ENCODE data around the gene MFSD1. TPM values are rescaled to one million over a fixed set of nuclear protein-coding genes. Genes with fewer than 3 reads are reported as not detected.

Gene MFSD1
- total RNA-seq, 1 donor from 2014 or later: 61.0 TPM

DNA sequence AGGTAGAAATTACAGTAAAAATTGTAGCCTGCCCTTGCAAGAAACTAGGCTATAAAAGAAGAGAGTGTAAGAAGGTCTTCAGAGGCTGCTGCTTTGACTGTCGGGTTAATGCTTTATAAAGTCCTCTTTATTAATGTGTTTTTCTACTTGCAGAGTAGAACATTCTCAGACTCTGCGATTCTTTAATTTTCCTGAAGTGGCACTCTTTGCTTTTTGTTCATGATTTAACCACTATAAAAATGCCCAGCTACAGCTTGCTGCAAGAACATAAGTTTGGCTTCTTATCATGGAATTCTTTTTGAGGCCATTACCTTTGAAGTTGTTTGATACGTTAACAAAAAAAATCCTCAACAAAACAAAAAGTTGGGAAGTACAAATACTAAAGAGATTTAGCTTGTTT is 33.8 kb downstream of the MFSD1 start:
- no peaks in the 10 kb centered on the region for H3K36me3 ChIP-seq (ENCODE audit: control insufficient read depth, insufficient read depth, low read length)
- no peak for DNase-seq (ENCODE audit: low read depth)
- no peaks in the 10 kb centered on the region for H3K27me3 ChIP-seq (ENCODE audit: control insufficient read depth, insufficient read depth, low read length)
- TF ChIP-seq, protein P1, sequence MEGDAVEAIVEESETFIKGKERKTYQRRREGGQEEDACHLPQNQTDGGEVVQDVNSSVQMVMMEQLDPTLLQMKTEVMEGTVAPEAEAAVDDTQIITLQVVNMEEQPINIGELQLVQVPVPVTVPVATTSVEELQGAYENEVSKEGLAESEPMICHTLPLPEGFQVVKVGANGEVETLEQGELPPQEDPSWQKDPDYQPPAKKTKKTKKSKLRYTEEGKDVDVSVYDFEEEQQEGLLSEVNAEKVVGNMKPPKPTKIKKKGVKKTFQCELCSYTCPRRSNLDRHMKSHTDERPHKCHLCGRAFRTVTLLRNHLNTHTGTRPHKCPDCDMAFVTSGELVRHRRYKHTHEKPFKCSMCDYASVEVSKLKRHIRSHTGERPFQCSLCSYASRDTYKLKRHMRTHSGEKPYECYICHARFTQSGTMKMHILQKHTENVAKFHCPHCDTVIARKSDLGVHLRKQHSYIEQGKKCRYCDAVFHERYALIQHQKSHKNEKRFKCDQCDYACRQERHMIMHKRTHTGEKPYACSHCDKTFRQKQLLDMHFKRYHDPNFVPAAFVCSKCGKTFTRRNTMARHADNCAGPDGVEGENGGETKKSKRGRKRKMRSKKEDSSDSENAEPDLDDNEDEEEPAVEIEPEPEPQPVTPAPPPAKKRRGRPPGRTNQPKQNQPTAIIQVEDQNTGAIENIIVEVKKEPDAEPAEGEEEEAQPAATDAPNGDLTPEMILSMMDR (IDR thresholded peaks at IDR 0.05; ENCODE audit: insufficient read depth, low read length, poor library complexity, severe bottlenecking): no peak
- H3K4me3 ChIP-seq (ENCODE audit: low read depth, low read length): no peak overlapping the region

DNA sequence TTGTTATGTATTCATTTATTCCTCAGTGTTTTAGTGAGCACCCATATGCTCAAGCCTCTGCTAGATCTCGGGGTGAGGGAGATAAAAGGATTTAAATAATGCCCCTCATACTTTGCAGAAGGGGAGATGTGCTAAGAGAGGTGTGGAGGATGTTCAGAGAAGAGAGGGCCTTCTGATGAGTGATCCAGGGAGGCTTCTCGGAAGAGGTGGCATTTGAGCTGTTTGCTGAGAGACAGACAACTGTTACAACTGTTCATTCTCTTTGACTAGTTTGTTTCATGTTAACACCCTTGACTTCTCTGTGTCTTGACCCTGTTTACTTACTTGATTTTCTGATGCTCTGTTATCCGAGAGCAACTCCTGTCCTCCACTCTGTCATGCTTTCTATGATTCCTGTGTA is 34.5 kb downstream of the MFSD1 start:
- Histone ChIP-seq H3K36me3 (ENCODE audit: control insufficient read depth, insufficient read depth, low read length) (no peaks in the 10 kb centered on the region), H3K27me3 (ENCODE audit: control insufficient read depth, insufficient read depth, low read length) (no peaks in the 10 kb centered on the region), H3K4me3 (ENCODE audit: low read depth, low read length) (no peak overlapping the region)
- TF ChIP-seq, protein P1 (IDR thresholded peaks at IDR 0.05; ENCODE audit: insufficient read depth, low read length, poor library complexity, severe bottlenecking): no peak
- DNase-seq (ENCODE audit: low read depth): no peak

- Histone ChIP-seq H3K36me3 (ENCODE audit: control insufficient read depth, insufficient read depth, low read length) (no peaks in the 10 kb centered on the region), H3K27me3 (ENCODE audit: control insufficient read depth, insufficient read depth, low read length) (no peaks in the 10 kb centered on the region), H3K4me3 (ENCODE audit: low read depth, low read length) (no peak overlapping the region)
- TF ChIP-seq, protein P1 (IDR thresholded peaks at IDR 0.05; ENCODE audit: insufficient read depth, low read length, poor library complexity, severe bottlenecking): no peak
- DNase-seq (ENCODE audit: low read depth): no peak
Observed at GRCh38 chr3:158837240-158837639, 35.4 kb downstream of the MFSD1 start.

DNA sequence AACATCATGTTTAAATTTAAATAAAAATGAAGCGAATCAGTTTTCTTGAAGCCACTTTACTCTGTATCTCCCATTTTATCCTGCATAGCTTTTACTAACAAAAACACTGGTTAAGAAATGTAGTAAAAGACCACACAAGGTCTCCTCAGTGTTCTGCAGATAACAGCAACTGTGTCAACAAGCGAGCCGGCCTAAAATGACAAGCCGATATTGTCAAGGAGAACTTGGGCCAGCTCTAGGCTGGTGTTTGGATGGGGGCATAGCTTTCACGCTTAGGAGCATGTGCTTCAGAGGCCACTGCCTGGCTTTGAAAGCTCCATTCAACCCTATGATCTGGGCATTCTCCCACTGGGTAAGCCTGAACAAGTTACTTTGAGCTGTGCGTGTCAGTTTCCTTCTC is 38.1 kb downstream of the MFSD1 start:
- TF ChIP-seq, protein P1 (IDR thresholded peaks at IDR 0.05; ENCODE audit: insufficient read depth, low read length, poor library complexity, severe bottlenecking): no peak
- H3K27me3 ChIP-seq (ENCODE audit: control insufficient read depth, insufficient read depth, low read length): no peaks in the 10 kb centered on the region

GRCh38 chr3:158841387-158841786 is 39.5 kb downstream of the MFSD1 start:
- TF ChIP-seq, protein P1 (IDR thresholded peaks at IDR 0.05; ENCODE audit: insufficient read depth, low read length, poor library complexity, severe bottlenecking): no peak
- Histone ChIP-seq H3K27me3 (ENCODE audit: control insufficient read depth, insufficient read depth, low read length) (no peaks in the 10 kb centered on the region), H3K4me3 (ENCODE audit: low read depth, low read length) (no peak overlapping the region), H3K36me3 (ENCODE audit: control insufficient read depth, insufficient read depth, low read length) (no peaks in the 10 kb centered on the region)
- no peak for DNase-seq (ENCODE audit: low read depth)

More for the DNA sequence above, 38.1 kb downstream of the MFSD1 start:
- H3K4me3 ChIP-seq (ENCODE audit: low read depth, low read length): no peak overlapping the region
- DNase-seq (ENCODE audit: low read depth): no peak
- H3K36me3 ChIP-seq (ENCODE audit: control insufficient read depth, insufficient read depth, low read length): no peaks in the 10 kb centered on the region

GRCh38 chr3:158842976-158843375 is 41.1 kb downstream of the MFSD1 start:
- TF ChIP-seq, protein P1 (IDR thresholded peaks at IDR 0.05; ENCODE audit: insufficient read depth, low read length, poor library complexity, severe bottlenecking): no peak
- Histone ChIP-seq H3K4me3 (ENCODE audit: low read depth, low read length) (no peak overlapping the region), H3K27me3 (ENCODE audit: control insufficient read depth, insufficient read depth, low read length) (no peaks in the 10 kb centered on the region), H3K36me3 (ENCODE audit: control insufficient read depth, insufficient read depth, low read length) (no peaks in the 10 kb centered on the region)
- no peak for DNase-seq (ENCODE audit: low read depth)

Data from kidney epithelial cell (primary cell).